ENCODE data around the gene CNEP1R1.
A peak's percentile ranks its signal among the peaks of the same experiment; 100 is the strongest.
"Not testable (repeated sequence)": the region's sequence is repeated elsewhere in the genome, so short reads cannot be mapped to it uniquely, and the experiment has no call there.

CNEP1R1 gene

GRCh38 chr16:50024684-50025536 is at the start of gene CNEP1R1:
TSS of gene CNEP1R1 (plus strand) at chr16:50025225. CDS start at chr16:50025316, 91 bp downstream.
- H3K4me3 ChIP-seq (ENCODE audit: low read depth, low read length): peak within 1 kb of the TSS; percentile 86

- H3K4me3 ChIP-seq (ENCODE audit: low read depth, low read length): no peak overlapping the region
Measured at GRCh38 chr16:49977427-49977826, 47.6 kb upstream of the CNEP1R1 start.

GRCh38 chr16:49978569-49979326 is 46.3 kb upstream of the CNEP1R1 start:
- H3K4me3 ChIP-seq (ENCODE audit: low read depth, low read length): no peak overlapping the region

GRCh38 chr16:49980166-49980565 is 44.9 kb upstream of the CNEP1R1 start:
- no peak overlapping the region for H3K4me3 ChIP-seq (ENCODE audit: low read depth, low read length)

DNA sequence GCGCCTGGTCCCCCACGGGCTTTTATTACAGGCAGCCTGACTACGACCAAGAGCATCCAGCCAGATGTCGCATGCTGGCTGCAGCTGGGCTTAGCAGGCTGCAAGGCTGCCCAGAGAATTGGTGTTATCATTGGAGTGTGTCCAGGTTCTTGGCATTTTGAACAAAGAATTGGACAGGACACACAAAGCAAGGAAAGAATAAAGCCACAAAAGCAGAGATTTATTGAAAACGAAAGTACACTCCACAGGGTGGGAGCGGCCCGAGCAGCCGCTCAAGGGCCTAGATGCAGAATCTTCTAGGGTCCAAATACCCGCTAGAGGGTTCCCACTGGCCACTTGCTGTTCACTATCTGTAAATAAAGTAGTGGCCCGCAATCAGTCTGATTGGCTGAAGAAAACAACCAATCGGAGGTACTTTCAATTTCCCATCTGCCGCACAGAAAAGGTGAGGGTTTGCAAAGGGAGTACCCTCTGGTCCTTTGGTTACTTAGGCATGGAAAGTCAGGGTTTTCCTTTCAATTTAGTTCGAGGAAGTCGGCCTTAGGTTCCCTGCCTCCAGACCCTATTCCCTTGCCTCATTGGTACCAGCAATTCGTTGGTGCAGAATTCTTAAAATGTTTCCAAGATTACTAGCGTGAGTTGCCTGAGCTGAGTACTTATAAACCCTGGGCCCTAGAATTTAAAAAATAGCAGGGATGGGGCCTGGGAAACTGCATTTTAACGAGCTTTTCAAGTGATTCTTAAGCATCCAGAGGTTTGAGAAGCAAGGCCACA is 38.5 kb upstream of the CNEP1R1 start:
- no peak overlapping the region for H3K4me3 ChIP-seq (ENCODE audit: low read depth, low read length)

DNA sequence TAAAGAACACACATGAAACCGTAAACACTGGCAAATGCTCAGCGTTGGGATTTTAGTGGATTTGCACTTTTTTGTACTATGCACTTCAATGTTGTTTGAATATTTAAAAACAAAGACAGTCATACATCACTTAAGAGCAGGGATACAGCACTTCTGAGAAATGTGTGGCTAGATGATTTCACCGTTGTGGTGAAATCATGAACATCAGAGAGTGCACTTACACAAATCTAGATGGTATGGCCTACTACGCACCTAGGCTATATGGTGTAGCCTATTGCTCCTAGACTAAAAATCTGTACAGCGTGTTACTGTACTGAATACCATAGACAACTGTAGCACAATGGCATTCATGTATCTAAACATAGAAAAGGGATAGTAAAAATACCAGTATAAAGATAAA is 37.6 kb upstream of the CNEP1R1 start:
- H3K4me3 ChIP-seq (ENCODE audit: low read depth, low read length): no peak overlapping the region

DNA sequence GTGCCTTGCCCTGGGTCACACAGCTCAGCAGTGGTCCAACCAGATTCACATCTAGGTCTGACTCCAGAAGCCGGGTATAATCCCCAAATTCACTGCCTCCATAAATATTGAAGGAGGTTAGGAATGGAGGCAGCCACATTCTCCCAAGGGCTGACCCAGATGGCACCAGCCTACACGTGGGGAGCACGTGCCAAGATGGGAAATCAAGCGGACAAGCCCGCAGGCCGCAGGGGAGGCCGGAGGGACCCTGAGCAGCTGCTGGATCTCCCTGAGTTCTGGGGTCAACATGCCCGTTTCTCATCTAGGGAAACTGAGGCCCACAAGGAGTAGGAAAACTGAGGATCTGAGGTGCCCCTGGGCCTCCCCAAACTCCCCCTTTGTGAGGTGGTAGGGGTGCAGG is 32.2 kb upstream of the CNEP1R1 start:
- no peak overlapping the region for H3K4me3 ChIP-seq (ENCODE audit: low read depth, low read length)

DNA sequence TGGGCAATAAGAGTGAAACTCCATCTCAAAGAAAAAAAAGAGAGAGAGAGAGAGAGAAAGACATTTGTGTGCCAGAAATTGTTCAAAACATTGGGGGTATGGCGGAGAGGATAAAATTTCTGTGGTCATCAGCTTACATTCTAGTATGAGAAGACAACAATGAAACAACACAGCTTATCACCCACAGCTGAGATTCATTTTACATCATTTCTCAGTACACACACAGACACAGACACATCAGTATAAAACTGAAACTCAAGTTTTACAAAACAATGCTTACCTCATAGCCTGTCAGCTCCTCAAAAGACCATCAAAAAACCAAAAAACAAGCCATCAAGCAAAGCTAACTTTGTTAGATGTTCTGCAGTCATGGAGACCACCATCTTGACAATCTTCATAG is 31.4 kb upstream of the CNEP1R1 start:
- no peak overlapping the region for H3K4me3 ChIP-seq (ENCODE audit: low read depth, low read length)

- H3K4me3 ChIP-seq (ENCODE audit: low read depth, low read length): no peak overlapping the region
Measured at GRCh38 chr16:49994006-49994405, 31.0 kb upstream of the CNEP1R1 start.

- H3K4me3 ChIP-seq (ENCODE audit: low read depth, low read length): no peak overlapping the region
Measured at GRCh38 chr16:49995720-49996119, 29.3 kb upstream of the CNEP1R1 start.

DNA sequence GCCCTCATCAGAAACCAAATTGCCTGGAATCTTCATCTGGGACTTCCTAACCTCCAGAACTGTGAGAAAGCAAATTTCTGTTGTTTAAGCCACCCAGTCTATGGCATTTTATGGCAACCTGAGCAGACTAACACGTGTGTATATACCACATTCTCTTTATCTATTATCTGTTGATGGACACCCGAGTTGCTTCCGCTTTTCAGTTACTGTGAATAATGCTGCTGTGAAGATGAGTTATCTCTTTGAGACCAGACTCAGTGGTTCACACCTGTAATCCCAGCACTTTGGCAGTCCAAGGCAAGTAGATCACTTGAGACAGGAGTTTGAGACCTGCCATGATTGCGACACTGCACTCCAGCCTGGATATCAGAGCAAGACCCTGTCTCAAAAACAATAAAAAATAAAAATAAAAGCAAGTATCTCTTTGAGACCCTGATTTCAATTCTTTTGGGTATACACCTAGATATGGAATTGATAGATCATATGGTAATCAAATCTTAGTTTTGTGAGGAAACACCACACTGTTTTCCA is 27.2 kb upstream of the CNEP1R1 start:
- no peak overlapping the region for H3K4me3 ChIP-seq (ENCODE audit: low read depth, low read length)

GRCh38 chr16:49998991-49999390 is 26.0 kb upstream of the CNEP1R1 start:
- no peak overlapping the region for H3K4me3 ChIP-seq (ENCODE audit: low read depth, low read length)

- H3K4me3 ChIP-seq (ENCODE audit: low read depth, low read length): no peak overlapping the region
Measured at GRCh38 chr16:50001144-50001543, 23.9 kb upstream of the CNEP1R1 start.

DNA sequence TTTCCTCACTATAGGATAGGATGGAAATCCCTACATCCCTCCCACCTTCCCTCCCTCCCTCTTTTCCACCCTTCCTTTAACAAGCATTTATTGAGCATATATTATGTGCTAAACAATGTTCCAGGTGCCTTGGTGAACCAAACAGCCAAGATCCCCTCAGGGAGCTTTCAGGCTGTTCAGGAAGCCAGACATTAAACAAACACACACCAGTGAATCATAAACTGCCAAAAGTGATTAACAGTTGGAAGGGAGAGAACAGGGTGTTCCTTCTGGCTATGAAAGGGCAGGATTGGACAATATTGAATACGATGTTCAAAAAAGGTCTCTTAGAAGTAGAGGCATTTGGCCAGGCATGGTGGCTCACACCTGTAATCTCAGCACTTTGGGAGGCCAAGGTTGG is 22.8 kb upstream of the CNEP1R1 start:
- no peak overlapping the region for H3K4me3 ChIP-seq (ENCODE audit: low read depth, low read length)

GRCh38 chr16:50004239-50004638 is 20.8 kb upstream of the CNEP1R1 start:
- no peak overlapping the region for H3K4me3 ChIP-seq (ENCODE audit: low read depth, low read length)

GRCh38 chr16:50006964-50007363 is 18.1 kb upstream of the CNEP1R1 start:
- no peak overlapping the region for H3K4me3 ChIP-seq (ENCODE audit: low read depth, low read length)

- no peak overlapping the region for H3K4me3 ChIP-seq (ENCODE audit: low read depth, low read length)
Measured at GRCh38 chr16:50007744-50008143, 17.3 kb upstream of the CNEP1R1 start.

GRCh38 chr16:50010212-50010611 is 14.8 kb upstream of the CNEP1R1 start:
- no peak overlapping the region for H3K4me3 ChIP-seq (ENCODE audit: low read depth, low read length)

DNA sequence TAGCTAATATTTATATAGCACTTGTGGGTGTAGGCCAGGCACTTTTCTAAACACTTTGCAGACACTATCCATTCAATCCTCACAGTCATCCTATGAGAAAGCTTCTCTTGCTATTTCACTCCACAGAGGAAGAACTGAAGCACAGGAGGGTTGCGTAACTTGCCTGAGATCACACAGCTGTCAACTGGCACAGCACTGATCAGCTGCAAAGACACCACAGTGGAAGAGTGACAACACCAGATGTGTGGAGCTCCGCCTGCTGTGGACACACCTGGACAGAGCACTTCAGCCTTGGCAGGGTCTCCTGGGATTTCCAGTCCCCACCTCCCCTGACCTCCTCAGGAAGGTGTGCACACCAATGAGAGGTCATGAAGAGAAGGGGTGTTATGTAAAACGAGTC is 13.3 kb upstream of the CNEP1R1 start:
- no peak overlapping the region for H3K4me3 ChIP-seq (ENCODE audit: low read depth, low read length)

DNA sequence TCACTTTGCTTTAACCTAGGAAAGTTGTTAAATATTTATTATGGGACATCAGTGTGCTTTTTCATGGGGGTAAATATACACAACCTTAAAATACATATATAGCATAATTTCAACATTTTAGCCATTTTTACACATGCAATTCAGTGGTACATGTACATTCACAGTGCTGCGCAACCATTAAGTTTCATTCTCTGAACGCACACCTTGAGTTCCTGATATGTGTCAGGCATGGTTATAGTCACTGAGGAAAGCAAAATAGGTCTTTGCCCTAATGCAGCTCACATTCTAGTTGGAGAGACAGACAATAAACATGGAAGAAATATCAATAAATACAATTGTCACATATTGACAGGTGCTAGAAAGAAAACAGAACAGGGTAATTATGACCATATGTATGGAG is 12.8 kb upstream of the CNEP1R1 start:
- no peak overlapping the region for H3K4me3 ChIP-seq (ENCODE audit: low read depth, low read length)

GRCh38 chr16:50014211-50014610 is 10.8 kb upstream of the CNEP1R1 start:
- not testable (repeated sequence) for H3K4me3 ChIP-seq (ENCODE audit: low read depth, low read length)
